Fibroblast of lung (primary cell): ENCODE measurements around the gene CLCN7.

Experiments used
- EZH2 ChIP-seq: IDR thresholded peaks from 2 replicates; pipeline ENCODE4 v1.5.1; 2012; ENCODE audit warnings: low read length, control low read depth, mild to moderate bottlenecking; ENCODE audit errors: missing control alignments
- TF ChIP-seq, protein P1 (sequence below), 2 donors: IDR thresholded peaks in 1 of 2; conservative IDR thresholded peaks in 1 of 2; 1 replicate in 1 of 2; 2 replicates in 1 of 2; pipeline ENCODE4 v1.5.1; 2011 to 2012; ENCODE audit warnings: low read length in 2 of 2, control low read depth in 1 of 2, inconsistent platforms in 1 of 2, low read depth in 1 of 2, mild to moderate bottlenecking in 1 of 2

DNA sequence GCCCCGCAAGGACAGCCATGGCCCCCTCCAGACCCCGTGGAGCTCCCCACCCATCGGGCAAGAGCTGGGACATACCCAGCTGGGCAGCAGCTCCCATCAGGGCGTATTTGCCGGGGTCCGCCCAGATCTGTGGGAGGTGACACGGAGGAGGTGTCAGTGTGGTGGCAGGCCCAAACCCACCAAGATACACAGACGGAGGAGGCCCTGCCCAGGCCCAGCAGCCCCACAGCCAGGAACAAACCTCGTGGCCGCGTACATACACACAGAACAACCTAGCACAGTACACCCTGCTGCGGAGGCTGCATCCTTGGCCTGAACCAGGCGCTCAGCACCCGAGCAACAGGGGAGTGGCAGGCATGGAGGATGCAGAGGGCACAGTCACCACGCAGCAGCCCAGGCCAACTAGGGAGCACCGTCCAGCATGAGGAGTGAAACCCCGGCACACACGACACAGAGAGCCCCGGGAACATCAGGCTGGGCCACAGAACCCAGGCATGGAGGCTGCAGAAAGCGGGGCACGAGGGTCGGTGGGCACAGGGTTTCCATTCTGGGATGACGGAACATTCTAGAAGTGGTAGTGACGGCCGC, 25.5 kb downstream of the CLCN7 start:
- TF ChIP-seq, protein P1, sequence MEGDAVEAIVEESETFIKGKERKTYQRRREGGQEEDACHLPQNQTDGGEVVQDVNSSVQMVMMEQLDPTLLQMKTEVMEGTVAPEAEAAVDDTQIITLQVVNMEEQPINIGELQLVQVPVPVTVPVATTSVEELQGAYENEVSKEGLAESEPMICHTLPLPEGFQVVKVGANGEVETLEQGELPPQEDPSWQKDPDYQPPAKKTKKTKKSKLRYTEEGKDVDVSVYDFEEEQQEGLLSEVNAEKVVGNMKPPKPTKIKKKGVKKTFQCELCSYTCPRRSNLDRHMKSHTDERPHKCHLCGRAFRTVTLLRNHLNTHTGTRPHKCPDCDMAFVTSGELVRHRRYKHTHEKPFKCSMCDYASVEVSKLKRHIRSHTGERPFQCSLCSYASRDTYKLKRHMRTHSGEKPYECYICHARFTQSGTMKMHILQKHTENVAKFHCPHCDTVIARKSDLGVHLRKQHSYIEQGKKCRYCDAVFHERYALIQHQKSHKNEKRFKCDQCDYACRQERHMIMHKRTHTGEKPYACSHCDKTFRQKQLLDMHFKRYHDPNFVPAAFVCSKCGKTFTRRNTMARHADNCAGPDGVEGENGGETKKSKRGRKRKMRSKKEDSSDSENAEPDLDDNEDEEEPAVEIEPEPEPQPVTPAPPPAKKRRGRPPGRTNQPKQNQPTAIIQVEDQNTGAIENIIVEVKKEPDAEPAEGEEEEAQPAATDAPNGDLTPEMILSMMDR (conservative IDR thresholded peaks at IDR 0.05 in 1 of 2, IDR thresholded peaks at IDR 0.05 in 1 of 2; ENCODE audit: low read depth in 1 of 2, low read length in 2 of 2) = no peak
- TF ChIP-seq EZH2 = no peak
